HCT116 (cell line): ENCODE measurements around the gene ARHGEF25. TPM values are rescaled to one million over a fixed set of nuclear protein-coding genes. Genes with fewer than 3 reads are reported as not detected.

ENCODE experiments used
- ATAC-seq: fragments of 200-7000 bp; cut with Tn5 transposase; 2 replicates; pipeline ENCODE4 v1.9.1; 2020; ENCODE audit warnings: mild to moderate bottlenecking, moderate library complexity
- BruUV-seq: library from RNA; stranded (reverse); fragments of 400-500 nt; replicated peaks from 2 replicates; lab custom pipeline; 2021; lab: Mats Ljungman, UMichigan
- CTCF ChIA-PET: fragments of 300-600 bp; sonication (Branson Sonifier 250); formaldehyde crosslinking; loops from one replicate; lab custom pipeline; 2021; ENCODE audit warnings: antibody characterized with exemption; lab: Charles Lee
- POLR2A ChIA-PET: fragments of 300-600, 350-600 bp; sonication (Branson Sonifier 250); formaldehyde crosslinking; loops from one replicate; lab custom pipeline; 2021; ENCODE audit warnings: antibody characterized with exemption; lab: Charles Lee
- RAD21 ChIA-PET, 2 experiments: fragments of 300-600 bp; sonication (Branson Sonifier 250); formaldehyde crosslinking; loops; one replicate each; lab custom pipeline; 2023; ENCODE audit warnings: low total read pairs in 2 of 2; ENCODE audit not compliant: uncharacterized antibody in 2 of 2, unreplicated experiment in 2 of 2, low non-redundant PET in 1 of 2; lab: Charles Lee
- DNase-seq: peaks from one replicate; pipeline ENCODE4 v3.0.0-alpha.2; 2010; ENCODE audit warnings: low read depth, low spot score
- H2AFZ ChIP-seq: fragments of 200-600 bp; shearing (Covaris generic), sonication (generic); 2 replicates; pipeline ENCODE4 v1.6.1; 2017; ENCODE audit warnings: low read depth, mixed run types, mixed read lengths, antibody characterized with exemption, low read length; ENCODE audit not compliant: poor library complexity, severe bottlenecking
- H3K27ac ChIP-seq: 2 replicates; pipeline ENCODE4 v1.5.1; 2012; ENCODE audit warnings: low read depth, low read length
- H3K27me3 ChIP-seq: fragments of 200-600 bp; sonication (generic); 2 replicates; pipeline ENCODE4 v1.6.1; 2016; ENCODE audit warnings: mixed run types, low read length, mixed read lengths; ENCODE audit not compliant: insufficient read depth
- H3K36me3 ChIP-seq, 2 experiments: fragments of 200-500 bp in 1 of 2; fragments of 200-600 bp in 1 of 2; sonication (Bioruptor generic) in 1 of 2; sonication (generic) in 1 of 2; 2 replicates each; pipeline versions ENCODE4 v1.5.1 to v1.6.1; 2014 to 2016; ENCODE audit warnings: low read length in 2 of 2, inconsistent platforms in 1 of 2, mixed read lengths in 1 of 2, mixed run types in 1 of 2; ENCODE audit not compliant: insufficient read depth in 2 of 2, control insufficient read depth in 1 of 2
- H3K4me1 ChIP-seq, 2 experiments: fragments of 200-600 bp in 1 of 2; sonication (generic) in 1 of 2; 2 replicates each; pipeline versions ENCODE4 v1.5.1 to v1.6.1; 2012 to 2017; ENCODE audit warnings: low read length in 2 of 2, inconsistent platforms in 1 of 2, mild to moderate bottlenecking in 1 of 2, mixed read lengths in 1 of 2, mixed run types in 1 of 2, moderate library complexity in 1 of 2; ENCODE audit not compliant: insufficient read depth in 2 of 2, control insufficient read depth in 1 of 2
- H3K4me2 ChIP-seq: fragments of 200-600 bp; sonication (generic); 2 replicates; pipeline ENCODE4 v1.6.1; 2017; ENCODE audit warnings: mixed run types, low read length, mixed read lengths
- H3K4me3 ChIP-seq, 2 experiments: fragments of 200-600 bp in 1 of 2; sonication (generic) in 1 of 2; replicated peaks in 1 of 2; 2 replicates each; pipeline ENCODE4 v1.5.1; 2011 to 2016; ENCODE audit warnings: low read length in 2 of 2, control low read depth in 1 of 2, low read depth in 1 of 2, mild to moderate bottlenecking in 1 of 2, mixed read lengths in 1 of 2, mixed run types in 1 of 2
- H3K79me2 ChIP-seq: fragments of 200-600 bp; sonication (generic); 2 replicates; pipeline ENCODE4 v1.6.1; 2017; ENCODE audit warnings: mild to moderate bottlenecking, mixed run types, low read length, moderate library complexity, mixed read lengths; ENCODE audit not compliant: insufficient read depth
- H3K9ac ChIP-seq: fragments of 200-600 bp; sonication (generic); 2 replicates; pipeline ENCODE4 v1.6.1; 2016; ENCODE audit warnings: low read length, mixed read lengths
- H3K9me2 ChIP-seq: fragments of 200-600 bp; sonication (generic), shearing (Covaris generic); 2 replicates; pipeline ENCODE4 v1.6.1; 2017; ENCODE audit warnings: mixed run types, mild to moderate bottlenecking, moderate library complexity; ENCODE audit not compliant: insufficient read depth
- H3K9me3 ChIP-seq, 2 experiments: fragments of 200-500 bp in 1 of 2; fragments of 200-600 bp in 1 of 2; sonication (Bioruptor generic) in 1 of 2; sonication (generic) in 1 of 2; 2 replicates each; pipeline ENCODE4 v1.6.1; 2014 to 2017; ENCODE audit warnings: low read length in 2 of 2, mixed read lengths in 2 of 2, inconsistent platforms in 1 of 2, low read depth in 1 of 2, mild to moderate bottlenecking in 1 of 2, mixed run types in 1 of 2, moderate library complexity in 1 of 2; ENCODE audit not compliant: control insufficient read depth in 1 of 2, insufficient read depth in 1 of 2
- H4K20me1 ChIP-seq: fragments of 200-600 bp; sonication (generic), shearing (Covaris generic); 2 replicates; pipeline ENCODE4 v1.6.1; 2017; ENCODE audit warnings: mixed run types, mild to moderate bottlenecking, moderate library complexity; ENCODE audit not compliant: insufficient read depth
- CBX3 ChIP-seq: IDR thresholded peaks from 2 replicates; pipeline ENCODE4 v1.6.1; 2012; ENCODE audit warnings: low read depth
- EGR1 ChIP-seq: IDR thresholded peaks from 2 replicates; pipeline ENCODE4 v1.6.1; 2012; ENCODE audit warnings: low read depth
- ELF1 ChIP-seq: IDR thresholded peaks from 2 replicates; pipeline ENCODE4 v1.6.1; 2012; ENCODE audit warnings: low read depth, borderline replicate concordance
- EZH2 ChIP-seq: fragments of 200-600 bp; sonication (generic); IDR thresholded peaks from 2 replicates; pipeline ENCODE4 v1.6.1; 2017; ENCODE audit warnings: antibody characterized with exemption, mixed run types
- FOSL1 ChIP-seq: IDR thresholded peaks from 2 replicates; pipeline ENCODE4 v1.6.1; 2012; ENCODE audit warnings: low read depth
- JUND ChIP-seq: IDR thresholded peaks from 2 replicates; pipeline ENCODE4 v1.6.1; 2012
- RAD21 ChIP-seq: IDR thresholded peaks from 2 replicates; pipeline ENCODE4 v1.6.1; 2012; ENCODE audit warnings: low read depth, mild to moderate bottlenecking
- TCF7L2 ChIP-seq: IDR thresholded peaks from 2 replicates; pipeline ENCODE4 v1.7.0; 2011; ENCODE audit warnings: borderline replicate concordance, inconsistent platforms; ENCODE audit not compliant: insufficient read depth, insufficient read length; ENCODE audit errors: extremely low read depth
- intact Hi-C: fragments of 100-400 bp; cut with micrococcal nuclease; formaldehyde crosslinking; loops from 2 replicates; pipeline ENCODE4 v1.10.0; 2022
- total RNA-seq: library from RNA; stranded (reverse); gene quantifications from one replicate; pipeline ENCODE4 v1.2.1, GENCODE V29; 2021; ENCODE audit not compliant: unreplicated experiment
- TF ChIP-seq, protein P1 (sequence below): IDR thresholded peaks from 2 replicates; pipeline ENCODE4 v1.6.1; 2011; ENCODE audit warnings: mild to moderate bottlenecking, low read length, moderate library complexity; ENCODE audit not compliant: insufficient replicate concordance; ENCODE audit errors: extremely low read depth
- TF ChIP-seq, protein P2 (sequence below): IDR thresholded peaks from 2 replicates; pipeline ENCODE4 v1.6.1; 2012; ENCODE audit warnings: low read depth

ARHGEF25 gene
- total RNA-seq, 1 experiment from 2014 or later, result 3.6 TPM

- TF ChIP-seq, protein P1, sequence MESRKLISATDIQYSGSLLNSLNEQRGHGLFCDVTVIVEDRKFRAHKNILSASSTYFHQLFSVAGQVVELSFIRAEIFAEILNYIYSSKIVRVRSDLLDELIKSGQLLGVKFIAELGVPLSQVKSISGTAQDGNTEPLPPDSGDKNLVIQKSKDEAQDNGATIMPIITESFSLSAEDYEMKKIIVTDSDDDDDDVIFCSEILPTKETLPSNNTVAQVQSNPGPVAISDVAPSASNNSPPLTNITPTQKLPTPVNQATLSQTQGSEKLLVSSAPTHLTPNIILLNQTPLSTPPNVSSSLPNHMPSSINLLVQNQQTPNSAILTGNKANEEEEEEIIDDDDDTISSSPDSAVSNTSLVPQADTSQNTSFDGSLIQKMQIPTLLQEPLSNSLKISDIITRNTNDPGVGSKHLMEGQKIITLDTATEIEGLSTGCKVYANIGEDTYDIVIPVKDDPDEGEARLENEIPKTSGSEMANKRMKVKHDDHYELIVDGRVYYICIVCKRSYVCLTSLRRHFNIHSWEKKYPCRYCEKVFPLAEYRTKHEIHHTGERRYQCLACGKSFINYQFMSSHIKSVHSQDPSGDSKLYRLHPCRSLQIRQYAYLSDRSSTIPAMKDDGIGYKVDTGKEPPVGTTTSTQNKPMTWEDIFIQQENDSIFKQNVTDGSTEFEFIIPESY, result no peak
- no peak for TF ChIP-seq ELF1
- TF ChIP-seq CBX3, result no peak
- no peak for TF ChIP-seq RAD21
- TF ChIP-seq, protein P2, sequence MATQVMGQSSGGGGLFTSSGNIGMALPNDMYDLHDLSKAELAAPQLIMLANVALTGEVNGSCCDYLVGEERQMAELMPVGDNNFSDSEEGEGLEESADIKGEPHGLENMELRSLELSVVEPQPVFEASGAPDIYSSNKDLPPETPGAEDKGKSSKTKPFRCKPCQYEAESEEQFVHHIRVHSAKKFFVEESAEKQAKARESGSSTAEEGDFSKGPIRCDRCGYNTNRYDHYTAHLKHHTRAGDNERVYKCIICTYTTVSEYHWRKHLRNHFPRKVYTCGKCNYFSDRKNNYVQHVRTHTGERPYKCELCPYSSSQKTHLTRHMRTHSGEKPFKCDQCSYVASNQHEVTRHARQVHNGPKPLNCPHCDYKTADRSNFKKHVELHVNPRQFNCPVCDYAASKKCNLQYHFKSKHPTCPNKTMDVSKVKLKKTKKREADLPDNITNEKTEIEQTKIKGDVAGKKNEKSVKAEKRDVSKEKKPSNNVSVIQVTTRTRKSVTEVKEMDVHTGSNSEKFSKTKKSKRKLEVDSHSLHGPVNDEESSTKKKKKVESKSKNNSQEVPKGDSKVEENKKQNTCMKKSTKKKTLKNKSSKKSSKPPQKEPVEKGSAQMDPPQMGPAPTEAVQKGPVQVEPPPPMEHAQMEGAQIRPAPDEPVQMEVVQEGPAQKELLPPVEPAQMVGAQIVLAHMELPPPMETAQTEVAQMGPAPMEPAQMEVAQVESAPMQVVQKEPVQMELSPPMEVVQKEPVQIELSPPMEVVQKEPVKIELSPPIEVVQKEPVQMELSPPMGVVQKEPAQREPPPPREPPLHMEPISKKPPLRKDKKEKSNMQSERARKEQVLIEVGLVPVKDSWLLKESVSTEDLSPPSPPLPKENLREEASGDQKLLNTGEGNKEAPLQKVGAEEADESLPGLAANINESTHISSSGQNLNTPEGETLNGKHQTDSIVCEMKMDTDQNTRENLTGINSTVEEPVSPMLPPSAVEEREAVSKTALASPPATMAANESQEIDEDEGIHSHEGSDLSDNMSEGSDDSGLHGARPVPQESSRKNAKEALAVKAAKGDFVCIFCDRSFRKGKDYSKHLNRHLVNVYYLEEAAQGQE, result no peak
Observed at GRCh38 chr12:57563358-57563757, 47.9 kb upstream of the ARHGEF25 start (continued).

- no peak overlapping the region for H3K4me3 ChIP-seq
- DNase-seq, result no peak
- intact Hi-C loops, result no loop called here
- H3K9ac ChIP-seq, result no peak overlapping the region
- ChIA-PET CTCF (interaction anchor here (1.1 kb wide), 1 partner anchor 19 kb away, joined by 5 read pairs; no protein-coding TSS in a partner anchor), RAD21 (no interaction called here), POLR2A (no interaction called here)
- no peaks in the 10 kb centered on the region for H4K20me1 ChIP-seq
- H3K36me3 ChIP-seq, result no peaks in the 10 kb centered on the region; a peak in 2 of 4 replicates
- no peak overlapping the region for H2AFZ ChIP-seq
- peaks cover 9 to 11% of the 10 kb centered on the region in 2 experiments for H3K4me1 ChIP-seq
- no peak overlapping the region for H3K27ac ChIP-seq
- no TSS peak for BruUV-seq
- H3K27me3 ChIP-seq, result no peaks in the 10 kb centered on the region
- no peaks in the 10 kb centered on the region for H3K79me2 ChIP-seq
- no peaks in the 10 kb centered on the region for H3K9me2 ChIP-seq
- no peak overlapping the region for H3K4me2 ChIP-seq
- no peak for ATAC-seq
- no peaks in the 10 kb centered on the region for H3K9me3 ChIP-seq
- no peak for TF ChIP-seq TCF7L2
- TF ChIP-seq, protein P2, result no peak
- TF ChIP-seq JUND, result no peak
- no peak for TF ChIP-seq ELF1
- TF ChIP-seq, protein P1, result no peak
- TF ChIP-seq FOSL1, result no peak
- no peak for TF ChIP-seq EGR1
- no peak for TF ChIP-seq RAD21
- no peak for TF ChIP-seq EZH2
Observed at GRCh38 chr12:57564178-57564740, 47.0 kb upstream of the ARHGEF25 start.
